ENCODE data around the gene UGT8.

GRCh38 chr4:114658776-114659175, 60.2 kb downstream of the UGT8 start:
- TF ChIP-seq CTCF (IDR thresholded peaks at IDR 0.05), result no peak
- TF ChIP-seq ZFX (IDR thresholded peaks at IDR 0.05; ENCODE audit: borderline replicate concordance), result no peak
